ENCODE measurements around the gene BATF2.
"Not testable (repeated sequence)": the region's sequence is repeated elsewhere in the genome, so short reads cannot be mapped to it uniquely, and the experiment has no call there.

The BATF2 gene

DNA sequence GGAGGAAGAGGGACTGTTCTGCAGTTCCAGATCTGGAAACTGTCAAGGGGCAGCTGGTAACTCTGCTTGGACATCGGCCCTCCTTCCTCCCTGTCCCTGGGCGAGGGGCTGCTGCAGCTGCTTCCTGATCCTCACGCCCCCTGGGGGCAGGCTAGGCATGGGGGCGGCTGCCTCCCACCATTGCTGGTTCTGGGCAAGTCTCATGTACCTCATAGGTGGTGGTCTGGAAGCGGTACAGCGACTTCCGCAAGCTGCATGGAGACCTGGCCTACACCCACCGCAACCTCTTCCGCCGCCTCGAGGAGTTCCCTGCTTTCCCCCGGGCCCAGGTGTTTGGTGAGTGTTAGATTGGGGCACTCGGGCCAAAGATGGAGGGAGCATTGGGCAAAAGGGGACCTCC is 35.4 kb upstream of the BATF2 start:
- no peak for TF ChIP-seq LEF1 (IDR thresholded peaks at IDR 0.05; ENCODE audit: borderline replicate concordance)
- TF ChIP-seq, protein P1, sequence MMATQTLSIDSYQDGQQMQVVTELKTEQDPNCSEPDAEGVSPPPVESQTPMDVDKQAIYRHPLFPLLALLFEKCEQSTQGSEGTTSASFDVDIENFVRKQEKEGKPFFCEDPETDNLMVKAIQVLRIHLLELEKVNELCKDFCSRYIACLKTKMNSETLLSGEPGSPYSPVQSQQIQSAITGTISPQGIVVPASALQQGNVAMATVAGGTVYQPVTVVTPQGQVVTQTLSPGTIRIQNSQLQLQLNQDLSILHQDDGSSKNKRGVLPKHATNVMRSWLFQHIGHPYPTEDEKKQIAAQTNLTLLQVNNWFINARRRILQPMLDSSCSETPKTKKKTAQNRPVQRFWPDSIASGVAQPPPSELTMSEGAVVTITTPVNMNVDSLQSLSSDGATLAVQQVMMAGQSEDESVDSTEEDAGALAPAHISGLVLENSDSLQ (IDR thresholded peaks at IDR 0.05), result no peak
- TF ChIP-seq SP1 (IDR thresholded peaks at IDR 0.05), result no peak
- no peak for TF ChIP-seq HDGF (IDR thresholded peaks at IDR 0.05; ENCODE audit: borderline replicate concordance)

DNA sequence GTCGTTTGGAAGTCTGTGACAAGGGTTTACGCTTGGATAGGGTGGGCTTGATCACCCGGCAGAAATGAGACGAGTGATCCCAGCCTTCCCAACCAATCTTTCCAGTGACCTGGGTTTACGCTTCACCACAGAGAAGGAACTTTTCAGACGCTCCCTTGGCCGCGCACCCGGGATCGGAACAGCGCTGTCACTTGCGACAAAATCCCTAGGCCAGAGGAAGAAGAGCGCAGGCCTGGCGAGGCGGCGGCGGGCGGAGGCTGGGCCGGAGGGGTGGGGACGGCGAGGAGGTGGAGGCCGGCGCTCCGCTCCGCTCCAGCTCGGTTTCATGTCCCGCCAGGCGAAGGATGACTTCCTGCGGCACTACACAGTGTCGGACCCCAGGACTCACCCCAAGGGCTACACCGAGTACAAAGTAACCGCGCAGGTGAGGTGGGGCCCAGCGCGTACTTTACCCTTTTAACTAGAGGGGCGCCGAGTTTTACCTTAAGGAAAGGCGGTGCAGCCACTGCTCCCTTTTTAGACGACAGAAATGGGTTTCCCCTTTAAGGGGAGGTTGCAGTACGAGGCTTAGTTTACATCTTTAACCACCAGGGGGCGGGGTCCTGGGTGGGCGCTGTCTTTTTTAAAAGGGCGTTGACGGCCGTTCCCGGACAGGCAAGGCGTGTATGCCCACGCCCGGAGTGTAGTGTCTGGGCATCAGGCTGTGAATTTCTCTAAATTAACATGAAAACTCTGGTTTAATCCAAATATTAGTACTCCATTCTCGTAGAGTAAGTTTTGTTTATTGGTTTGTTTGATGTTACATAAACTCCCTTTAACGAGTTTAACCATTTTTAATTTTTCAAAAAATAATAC is 30.7 kb upstream of the BATF2 start, which contains the start of gene SNX15:
TSS of gene SNX15 (plus strand) at position 227 of the 855 bp plus-strand sequence. CDS start at position 326, 99 bp downstream.
- ChIA-PET CTCF (interaction anchor here (0.6 to 2.1 kb wide), 4 partner anchors 13 to 960 kb away, joined by 3 to 9 read pairs (median 3); partner anchors contain the start of genes ARL2, BATF2 and SAC3D1), POLR2A (interaction anchor here (1.2 to 2.5 kb wide), 3 partner anchors 12 to 56 kb away, joined by 3 to 12 read pairs (median 11); partner anchors contain the start of genes ARL2 and SAC3D1)
- peak; percentile 87 for DNase-seq (ENCODE audit: extremely low spot score)
- no peak for TF ChIP-seq TARDBP (IDR thresholded peaks at IDR 0.05)
- no peak for TF ChIP-seq SUZ12 (IDR thresholded peaks at IDR 0.05)
- TF ChIP-seq ELF4 (IDR thresholded peaks at IDR 0.05), result no peak
- no peak for TF ChIP-seq ZNF384 (IDR thresholded peaks at IDR 0.05)
- no peak for TF ChIP-seq SP1 (IDR thresholded peaks at IDR 0.05)
- peak; percentile 98 for TF ChIP-seq FOXM1 (IDR thresholded peaks at IDR 0.05; ENCODE audit: borderline replicate concordance)
- TF ChIP-seq, protein P1 (IDR thresholded peaks at IDR 0.05), result peak; percentile 61; the same call in 1 of the 2 replicates
- TF ChIP-seq BHLHE40 (IDR thresholded peaks at IDR 0.05; ENCODE audit: borderline replicate concordance), result no peak
- TF ChIP-seq HDGF (IDR thresholded peaks at IDR 0.05; ENCODE audit: borderline replicate concordance), result no peak
- peak; percentile 97 for TF ChIP-seq L3MBTL2 (conservative IDR thresholded peaks at IDR 0.05)
- TF ChIP-seq ARNT (IDR thresholded peaks at IDR 0.05), result no peak
- no peak for TF ChIP-seq NFRKB (IDR thresholded peaks at IDR 0.05)
- TF ChIP-seq FOXA1 (IDR thresholded peaks at IDR 0.05), result no peak
- TF ChIP-seq CTBP1 (IDR thresholded peaks at IDR 0.05; ENCODE audit: borderline replicate concordance), result no peak
- TF ChIP-seq FOXK2 (IDR thresholded peaks at IDR 0.05), result no peak
- no peak for TF ChIP-seq LEF1 (IDR thresholded peaks at IDR 0.05; ENCODE audit: borderline replicate concordance)

More for the DNA sequence above, 35.4 kb upstream of the BATF2 start:
- ChIA-PET POLR2A (interaction anchor here (1.8 kb wide), 1 partner anchor 8 kb away, joined by 7 read pairs; the partner anchor contains the start of gene SAC3D1), CTCF (interaction anchor here (1.0 to 1.3 kb wide), 2 partner anchors 11 to 283 kb away, joined by 3 read pairs; no protein-coding TSS in a partner anchor)
- DNase-seq (ENCODE audit: extremely low spot score), result no peak

- DNase-seq (ENCODE audit: extremely low spot score), result no peak
- TF ChIP-seq HDGF (IDR thresholded peaks at IDR 0.05; ENCODE audit: borderline replicate concordance) (no peak), TARDBP (IDR thresholded peaks at IDR 0.05) (no peak), BHLHE40 (IDR thresholded peaks at IDR 0.05; ENCODE audit: borderline replicate concordance) (no peak), ARNT (IDR thresholded peaks at IDR 0.05) (no peak), ELF4 (IDR thresholded peaks at IDR 0.05) (no peak), FOXA1 (IDR thresholded peaks at IDR 0.05) (no peak), FOXM1 (IDR thresholded peaks at IDR 0.05; ENCODE audit: borderline replicate concordance) (no peak), NFRKB (IDR thresholded peaks at IDR 0.05) (no peak), SP1 (IDR thresholded peaks at IDR 0.05) (no peak), ZNF384 (IDR thresholded peaks at IDR 0.05) (no peak), L3MBTL2 (conservative IDR thresholded peaks at IDR 0.05) (no peak), SUZ12 (IDR thresholded peaks at IDR 0.05) (no peak), LEF1 (IDR thresholded peaks at IDR 0.05; ENCODE audit: borderline replicate concordance) (no peak), FOXK2 (IDR thresholded peaks at IDR 0.05) (no peak), CTBP1 (IDR thresholded peaks at IDR 0.05; ENCODE audit: borderline replicate concordance) (no peak)
- TF ChIP-seq, protein P1 (IDR thresholded peaks at IDR 0.05), result no peak
- POLR2A ChIA-PET, result interaction anchor here (0.8 to 2.5 kb wide), 4 partner anchors 12 to 85 kb away, joined by 3 to 12 read pairs (median 7); partner anchors contain the start of genes ARL2 and SAC3D1
- CTCF ChIA-PET, result interaction anchor here (0.6 to 2.1 kb wide), 4 partner anchors 12 to 959 kb away, joined by 3 to 9 read pairs (median 3); partner anchors contain the start of genes ARL2, BATF2 and SAC3D1
Observed at GRCh38 chr11:65026810-65027209, 30.0 kb upstream of the BATF2 start.

GRCh38 chr11:65023502-65023901 is 26.7 kb upstream of the BATF2 start:
- DNase-seq (ENCODE audit: extremely low spot score); POLR2A ChIA-PET; CTCF ChIA-PET: not testable (repeated sequence)

DNA sequence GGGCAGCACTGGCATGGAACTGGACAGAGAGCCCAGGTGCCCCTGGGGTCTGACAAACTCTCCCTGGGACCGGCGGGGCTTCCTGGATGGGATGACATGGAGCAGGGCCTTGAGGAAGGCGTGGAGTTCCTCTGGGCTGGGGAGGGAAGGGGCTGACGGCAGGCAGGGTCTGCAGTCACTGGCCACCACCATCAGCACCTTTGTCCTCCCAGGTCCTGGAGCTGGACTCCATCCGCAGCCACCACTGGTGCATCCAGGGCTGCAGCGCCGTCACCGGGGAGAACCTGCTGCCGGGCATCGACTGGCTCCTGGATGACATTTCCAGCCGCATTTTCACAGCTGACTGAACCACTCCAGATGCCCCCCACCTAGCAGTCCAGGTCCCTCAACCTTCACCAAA is 24.7 kb upstream of the BATF2 start:
- TF ChIP-seq BHLHE40 (IDR thresholded peaks at IDR 0.05; ENCODE audit: borderline replicate concordance) (no peak), ELF4 (IDR thresholded peaks at IDR 0.05) (no peak), NFRKB (IDR thresholded peaks at IDR 0.05) (no peak), SP1 (IDR thresholded peaks at IDR 0.05) (no peak), HDGF (IDR thresholded peaks at IDR 0.05; ENCODE audit: borderline replicate concordance) (no peak), ARNT (IDR thresholded peaks at IDR 0.05) (no peak), L3MBTL2 (conservative IDR thresholded peaks at IDR 0.05) (no peak), FOXM1 (IDR thresholded peaks at IDR 0.05; ENCODE audit: borderline replicate concordance) (no peak), FOXK2 (IDR thresholded peaks at IDR 0.05) (no peak), TARDBP (IDR thresholded peaks at IDR 0.05) (no peak), CTBP1 (IDR thresholded peaks at IDR 0.05; ENCODE audit: borderline replicate concordance) (no peak), ZNF384 (IDR thresholded peaks at IDR 0.05) (no peak), LEF1 (IDR thresholded peaks at IDR 0.05; ENCODE audit: borderline replicate concordance) (no peak), FOXA1 (IDR thresholded peaks at IDR 0.05) (no peak), SUZ12 (IDR thresholded peaks at IDR 0.05) (no peak)
- TF ChIP-seq, protein P1 (IDR thresholded peaks at IDR 0.05), result no peak
- no peak for DNase-seq (ENCODE audit: extremely low spot score)
- CTCF ChIA-PET, result interaction anchor here (1.1 kb wide), 1 partner anchor 11 kb away, joined by 3 read pairs; no protein-coding TSS in a partner anchor
- POLR2A ChIA-PET, result no interaction called here

All from HEK293T (cell line).